CD14-positive monocyte (primary cell): ENCODE data around the gene ALDH1B1. TPM values are rescaled to one million over a fixed set of nuclear protein-coding genes. Genes with fewer than 3 reads are reported as not detected.

Experiments used
- DNase-seq, 3 donors: peaks; one replicate each; pipeline ENCODE4 v3.0.0-alpha.2; 2011 to 2022
- H2AFZ ChIP-seq: 2 replicates; pipeline ENCODE4 v1.6.0; 2012; ENCODE audit warnings: mild to moderate bottlenecking, low read depth, low read length, inconsistent platforms; ENCODE audit not compliant: insufficient read depth, poor library complexity, severe bottlenecking
- H3K27ac ChIP-seq, 2 donors: 1 replicate in 1 of 2; 2 replicates in 1 of 2; pipeline ENCODE4 v1.5.1; 2012 to 2013; ENCODE audit warnings: low read length in 2 of 2, control low read depth in 1 of 2, inconsistent platforms in 1 of 2, low read depth in 1 of 2, mild to moderate bottlenecking in 1 of 2
- H3K27me3 ChIP-seq, 2 donors: one replicate each; pipeline versions ENCODE4 v1.6.0 to v1.6.1; 2011 to 2013; ENCODE audit warnings: low read length in 2 of 2; ENCODE audit not compliant: control insufficient read depth in 2 of 2, insufficient read depth in 2 of 2
- H3K36me3 ChIP-seq, 2 donors: replicated peaks in 1 of 2; 1 replicate in 1 of 2; 2 replicates in 1 of 2; pipeline versions ENCODE4 v1.5.1 to v1.6.1; 2012 to 2013; ENCODE audit warnings: low read length in 2 of 2, control low read depth in 1 of 2, inconsistent platforms in 1 of 2, mild to moderate bottlenecking in 1 of 2; ENCODE audit not compliant: insufficient read depth in 2 of 2, control insufficient read depth in 1 of 2
- H3K4me1 ChIP-seq, 2 donors: 1 replicate in 1 of 2; 2 replicates in 1 of 2; pipeline versions ENCODE4 v1.5.1 to v1.6.1; 2012 to 2013; ENCODE audit warnings: low read length in 2 of 2, control low read depth in 1 of 2, inconsistent platforms in 1 of 2, mild to moderate bottlenecking in 1 of 2, moderate library complexity in 1 of 2; ENCODE audit not compliant: insufficient read depth in 2 of 2, control insufficient read depth in 1 of 2
- H3K4me2 ChIP-seq: replicated peaks from 2 replicates; pipeline ENCODE3; 2012; ENCODE audit warnings: low read length, moderate library complexity, mild to moderate bottlenecking; ENCODE audit not compliant: poor library complexity, severe bottlenecking; ENCODE audit errors: extremely low read depth
- H3K4me3 ChIP-seq, 3 experiments: fragments of 200-600 bp in 1 of 3; sonication (generic) in 1 of 3; replicated peaks in 1 of 3; 1 replicate in 2 of 3; 2 replicates in 1 of 3; pipeline ENCODE4 v1.5.1; 2011 to 2013; ENCODE audit warnings: low read length in 3 of 3, mild to moderate bottlenecking in 3 of 3, control low read depth in 2 of 3, low read depth in 2 of 3, inconsistent platforms in 1 of 3, moderate library complexity in 1 of 3
- H3K79me2 ChIP-seq: 2 replicates; pipeline ENCODE4 v1.6.0; 2012; ENCODE audit warnings: mild to moderate bottlenecking, control low read depth, inconsistent platforms, low read length, moderate library complexity; ENCODE audit not compliant: insufficient read depth
- H3K9ac ChIP-seq: 2 replicates; pipeline ENCODE4 v1.6.0; 2017; ENCODE audit warnings: low read length, mild to moderate bottlenecking; ENCODE audit not compliant: insufficient read depth, poor library complexity, severe bottlenecking
- H3K9me3 ChIP-seq, 2 donors: replicated peaks in 1 of 2; 1 replicate in 1 of 2; 2 replicates in 1 of 2; pipeline versions ENCODE4 v1.5.1 to v1.6.1; 2012 to 2013; ENCODE audit warnings: low read length in 2 of 2, control low read depth in 1 of 2; ENCODE audit not compliant: control insufficient read depth in 1 of 2, insufficient read depth in 1 of 2
- H4K20me1 ChIP-seq: 2 replicates; pipeline ENCODE4 v1.6.0; 2012; ENCODE audit warnings: mild to moderate bottlenecking, low read length, control low read depth, moderate library complexity; ENCODE audit not compliant: insufficient read depth
- H3K27ac Mint-ChIP-seq, 7 donors: one replicate each; pipeline ENCODE4 v1.8.0; 2020; ENCODE audit warnings: mild to moderate bottlenecking in 7 of 7, mixed read lengths in 7 of 7, moderate library complexity in 6 of 7, inconsistent platforms in 2 of 7
- H3K27me3 Mint-ChIP-seq, 3 donors: one replicate each; pipeline ENCODE4 v1.8.0; 2021 to 2022; ENCODE audit warnings: low read depth in 3 of 3, mild to moderate bottlenecking in 3 of 3, mixed read lengths in 3 of 3, moderate library complexity in 3 of 3, inconsistent platforms in 1 of 3
- H3K36me3 Mint-ChIP-seq, 2 donors: one replicate each; pipeline ENCODE4 v1.8.0; 2020; ENCODE audit warnings: mixed read lengths in 2 of 2, inconsistent platforms in 1 of 2, mild to moderate bottlenecking in 1 of 2
- H3K4me1 Mint-ChIP-seq: one replicate; pipeline ENCODE4 v1.8.0; 2020; ENCODE audit warnings: mild to moderate bottlenecking, mixed read lengths
- H3K4me3 Mint-ChIP-seq, 2 donors: one replicate each; pipeline ENCODE4 v1.8.0; 2020; ENCODE audit warnings: mild to moderate bottlenecking in 2 of 2, mixed read lengths in 2 of 2, moderate library complexity in 1 of 2
- H3K9me3 Mint-ChIP-seq, 7 donors: one replicate each; pipeline ENCODE4 v1.8.0; 2020 to 2022; ENCODE audit warnings: mixed read lengths in 7 of 7, mild to moderate bottlenecking in 6 of 7, moderate library complexity in 6 of 7, inconsistent platforms in 2 of 7
- WGBS: methylation state at CpG from one replicate; pipeline ENCODE4 v1.1.5; 2013; ENCODE audit warnings: missing lambda C conversion rate; ENCODE audit not compliant: insufficient coverage; 5-methylcytosine and 5-hydroxymethylcytosine counted together
- intact Hi-C, 2 donors: fragments of 100-400 bp; cut with micrococcal nuclease; formaldehyde crosslinking; loops; one replicate each; pipeline versions ENCODE4 v1.15.0 to v1.15.1; 2023
- polyA plus RNA-seq, 3 donors: library from polyadenylated mRNA; depleted of rRNA in 1 of 3; unstranded in 2 of 3; stranded (reverse) in 1 of 3; fragments of 300-500 nt in 2 of 3; fragments of >200 nt in 1 of 3; fragmentation: Illumina TruSeq in 2 of 3; gene quantifications; 1 replicate in 2 of 3; 2 replicates in 1 of 3; pipeline ENCODE4 v1.2.3, GENCODE V29; 2012 to 2021
- TF ChIP-seq, protein P1 (sequence below): fragments of 200-600 bp; IDR thresholded peaks from one replicate; pipeline ENCODE4 v1.8.0; 2022; ENCODE audit warnings: antibody characterized with exemption, mild to moderate bottlenecking

ALDH1B1 gene
- polyA plus RNA-seq, 3 donors: 1.00 to 4.5 (median 3.8) TPM

DNA sequence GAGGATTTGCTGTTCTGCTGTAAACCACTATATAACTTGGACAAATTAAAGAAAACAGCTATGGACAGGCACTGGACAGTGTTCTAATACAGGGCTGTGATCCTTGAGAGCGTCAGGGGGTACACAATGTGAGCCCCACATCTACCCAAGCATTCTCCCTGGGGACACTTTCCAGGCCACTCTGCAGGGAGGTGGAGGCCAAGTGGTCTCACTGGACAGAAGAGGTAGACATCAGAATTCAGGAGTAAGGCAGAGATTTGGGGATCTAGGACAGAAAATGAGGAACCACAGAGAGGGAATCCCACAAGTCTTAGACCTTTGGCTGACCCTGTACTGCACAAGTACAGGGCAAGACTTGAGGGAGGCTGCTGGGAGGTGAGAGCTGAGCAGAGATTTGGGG, 35.6 kb downstream of the ALDH1B1 start:
- WGBS: no CpG with 5 or more reads among the region's 1 CpG
- intact Hi-C loops: no loop called here
- Histone ChIP-seq H3K9ac (no peak overlapping the region), H3K4me2 (no peak overlapping the region), H3K4me1 (no peaks in the 10 kb centered on the region), H3K79me2 (no peaks in the 10 kb centered on the region), H3K27me3 (peaks cover 22 to 33% of the 10 kb centered on the region in 2 donors), H2AFZ (no peak overlapping the region), H3K4me3 (no peak overlapping the region), H3K27ac (no peak overlapping the region), H3K36me3 (no peaks in the 10 kb centered on the region), H3K9me3 (peaks cover 0 to 5% of the 10 kb centered on the region in 2 donors), H4K20me1 (no peaks in the 10 kb centered on the region)
- Mint-ChIP-seq H3K4me3 (no peak overlapping the region), H3K4me1 (peaks cover 4% of the 10 kb centered on the region), H3K36me3 (no peaks in the 10 kb centered on the region), H3K27ac (no peak overlapping the region), H3K9me3 (peaks cover 0 to 1% (median 0%) of the 10 kb centered on the region in 7 donors), H3K27me3 (peaks cover 24 to 43% (median 36%) of the 10 kb centered on the region in 3 donors)
- TF ChIP-seq, protein P1, sequence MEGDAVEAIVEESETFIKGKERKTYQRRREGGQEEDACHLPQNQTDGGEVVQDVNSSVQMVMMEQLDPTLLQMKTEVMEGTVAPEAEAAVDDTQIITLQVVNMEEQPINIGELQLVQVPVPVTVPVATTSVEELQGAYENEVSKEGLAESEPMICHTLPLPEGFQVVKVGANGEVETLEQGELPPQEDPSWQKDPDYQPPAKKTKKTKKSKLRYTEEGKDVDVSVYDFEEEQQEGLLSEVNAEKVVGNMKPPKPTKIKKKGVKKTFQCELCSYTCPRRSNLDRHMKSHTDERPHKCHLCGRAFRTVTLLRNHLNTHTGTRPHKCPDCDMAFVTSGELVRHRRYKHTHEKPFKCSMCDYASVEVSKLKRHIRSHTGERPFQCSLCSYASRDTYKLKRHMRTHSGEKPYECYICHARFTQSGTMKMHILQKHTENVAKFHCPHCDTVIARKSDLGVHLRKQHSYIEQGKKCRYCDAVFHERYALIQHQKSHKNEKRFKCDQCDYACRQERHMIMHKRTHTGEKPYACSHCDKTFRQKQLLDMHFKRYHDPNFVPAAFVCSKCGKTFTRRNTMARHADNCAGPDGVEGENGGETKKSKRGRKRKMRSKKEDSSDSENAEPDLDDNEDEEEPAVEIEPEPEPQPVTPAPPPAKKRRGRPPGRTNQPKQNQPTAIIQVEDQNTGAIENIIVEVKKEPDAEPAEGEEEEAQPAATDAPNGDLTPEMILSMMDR: no peak
- DNase-seq: no peak

DNA sequence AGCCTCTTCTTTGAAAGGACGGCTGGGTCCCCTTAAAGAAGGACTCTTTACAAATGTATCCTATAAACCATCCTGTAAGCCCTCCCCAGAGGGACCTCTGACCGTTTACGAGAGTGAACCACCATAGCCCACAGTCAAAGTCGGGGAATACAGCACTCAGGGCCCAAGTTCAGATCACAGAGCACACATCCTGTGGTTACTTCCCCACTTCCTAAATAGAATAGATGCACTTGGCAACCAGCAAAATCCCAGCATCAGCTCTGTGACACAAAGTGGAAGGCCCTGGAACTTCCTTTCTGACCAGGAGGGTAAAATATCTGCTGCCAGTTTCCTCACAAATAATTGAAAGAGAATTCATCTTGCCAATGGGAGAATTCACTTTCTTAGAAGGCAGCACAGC, 38.6 kb downstream of the ALDH1B1 start:
- Mint-ChIP-seq H3K4me1 (no peaks in the 10 kb centered on the region), H3K27ac (no peak overlapping the region), H3K9me3 (no peaks in the 10 kb centered on the region), H3K27me3 (peaks cover 3 to 18% (median 15%) of the 10 kb centered on the region in 3 donors), H3K36me3 (no peaks in the 10 kb centered on the region), H3K4me3 (no peak overlapping the region)
- no peak overlapping the region for H2AFZ ChIP-seq
- DNase-seq: no peak
- H3K79me2 ChIP-seq: no peaks in the 10 kb centered on the region
- intact Hi-C loops: no loop called here
- H3K4me2 ChIP-seq: no peak overlapping the region
- H3K4me1 ChIP-seq: no peaks in the 10 kb centered on the region
- H3K4me3 ChIP-seq: no peak overlapping the region
- H3K27me3 ChIP-seq: peaks cover 2 to 9% of the 10 kb centered on the region in 2 donors
- no peak overlapping the region for H3K9ac ChIP-seq
- WGBS: 3% methylated on average over 4 of the region's 4 CpGs
- H3K27ac ChIP-seq: no peak overlapping the region
- no peaks in the 10 kb centered on the region for H3K36me3 ChIP-seq
- H3K9me3 ChIP-seq: no peaks in the 10 kb centered on the region
- TF ChIP-seq, protein P1: no peak
- H4K20me1 ChIP-seq: no peaks in the 10 kb centered on the region
